Cardiac fibroblast (primary cell): ENCODE data around the gene HOXA9.

ENCODE experiments used
- DNase-seq, 2 donors: peaks; one replicate each; pipeline versions ENCODE4 v3.0.0 to v3.0.0-alpha.2; 2010; ENCODE audit warnings: low read depth in 2 of 2
- H3K4me3 ChIP-seq, 2 donors: replicated peaks in 1 of 2; 1 replicate in 1 of 2; 2 replicates in 1 of 2; pipeline ENCODE4 v1.5.1; 2011; ENCODE audit warnings: low read depth in 2 of 2, low read length in 2 of 2, mild to moderate bottlenecking in 2 of 2, moderate library complexity in 1 of 2
- CTCF ChIP-seq: IDR thresholded peaks from one replicate; pipeline ENCODE4 v1.5.1; 2011; ENCODE audit warnings: low read depth, mild to moderate bottlenecking, low read length, inconsistent platforms

Gene HOXA9

DNA sequence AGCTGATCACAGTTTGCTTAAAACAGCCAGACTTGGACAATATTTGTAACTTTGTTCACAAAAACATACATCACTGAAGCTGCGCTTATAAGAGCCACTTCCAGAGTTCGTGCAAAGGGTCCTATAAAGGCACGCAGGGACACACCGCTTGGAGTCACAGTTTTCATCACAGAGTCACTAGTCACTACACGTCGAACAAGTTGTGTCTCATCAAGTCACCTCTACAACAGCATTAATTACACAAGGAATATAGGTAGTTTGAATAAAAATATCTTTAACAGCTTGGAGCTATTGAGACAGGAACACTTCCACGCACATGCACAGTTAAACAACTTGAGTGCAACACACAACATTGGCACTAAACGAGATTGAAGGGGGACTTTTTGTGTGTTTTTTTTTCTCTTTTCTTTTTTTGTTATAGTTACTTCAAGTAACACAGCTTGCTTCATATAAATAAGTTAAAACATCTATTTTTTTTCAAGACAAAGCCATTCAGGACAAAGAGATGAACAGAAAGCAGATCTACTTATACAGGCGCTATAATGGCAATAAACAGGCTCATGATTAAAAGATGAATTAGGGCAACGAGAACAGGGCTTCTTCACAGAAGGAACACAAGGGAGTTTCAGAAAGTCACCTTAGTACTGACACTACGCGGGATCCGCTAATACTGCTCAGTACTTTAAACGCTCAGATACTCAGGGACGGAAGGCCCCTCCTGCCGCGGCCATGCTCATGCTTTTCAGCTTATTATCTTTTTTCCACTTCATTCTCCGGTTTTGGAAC is 24.0 kb downstream of the HOXA9 start:
- no peak overlapping the region for H3K4me3 ChIP-seq
- TF ChIP-seq CTCF, result no peak
- DNase-seq, result no peak

- no peak for TF ChIP-seq CTCF
- H3K4me3 ChIP-seq, result no peak overlapping the region
- DNase-seq, result no peak
Observed at GRCh38 chr7:27140126-27140857, 25.0 kb downstream of the HOXA9 start.

- DNase-seq, result no peak
- TF ChIP-seq CTCF, result no peak
- H3K4me3 ChIP-seq, result no peak overlapping the region
Observed at GRCh38 chr7:27139334-27140125, 25.8 kb downstream of the HOXA9 start.

- TF ChIP-seq CTCF, result no peak
- no peak for DNase-seq
- H3K4me3 ChIP-seq, result no peak overlapping the region
Observed at GRCh38 chr7:27138985-27139333, 26.4 kb downstream of the HOXA9 start.

- DNase-seq, result no peak
- no peak overlapping the region for H3K4me3 ChIP-seq
- TF ChIP-seq CTCF, result no peak
Observed at GRCh38 chr7:27138472-27138871, 26.9 kb downstream of the HOXA9 start.

- no peak for DNase-seq
- H3K4me3 ChIP-seq, result no peak overlapping the region
- no peak for TF ChIP-seq CTCF
Observed at GRCh38 chr7:27137640-27138315, 27.6 kb downstream of the HOXA9 start.
